Psoas muscle (tissue), 8 donors: ENCODE measurements around the gene LRTM2. TPM values are rescaled to one million over a fixed set of nuclear protein-coding genes. Genes with fewer than 3 reads are reported as not detected.
A peak's percentile ranks its signal among the peaks of the same experiment; 100 is the strongest.

ENCODE experiments used
- ATAC-seq, 4 donors: fragments of 200-7000 bp; cut with Tn5 transposase; one replicate each; pipeline ENCODE4 v1.9.1; 2020; ENCODE audit warnings: moderate library complexity in 3 of 4, mild to moderate bottlenecking in 2 of 4
- DNase-seq, 2 donors: peaks; one replicate each; pipeline ENCODE4 v3.0.0-alpha.2; 2020
- H3K27ac ChIP-seq: fragments of 200-600 bp; one replicate; pipeline ENCODE4 v1.8.0; 2022
- H3K27me3 ChIP-seq, 3 donors: fragments of 200-600 bp in 1 of 3; one replicate each; pipeline versions ENCODE4 v1.6.1 to v1.8.0; 2013 to 2022; ENCODE audit warnings: low read length in 2 of 3, mild to moderate bottlenecking in 2 of 3, moderate library complexity in 1 of 3; ENCODE audit not compliant: insufficient read depth in 3 of 3
- H3K36me3 ChIP-seq, 2 donors: fragments of 200-600 bp in 1 of 2; one replicate each; pipeline versions ENCODE4 v1.6.1 to v1.8.0; 2013 to 2022; ENCODE audit warnings: low read depth in 1 of 2, mild to moderate bottlenecking in 1 of 2, moderate library complexity in 1 of 2; ENCODE audit not compliant: insufficient read depth in 1 of 2
- H3K4me1 ChIP-seq: fragments of 200-600 bp; one replicate; pipeline ENCODE4 v1.8.0; 2022
- H3K4me3 ChIP-seq: fragments of 200-600 bp; one replicate; pipeline ENCODE4 v1.8.0; 2022; ENCODE audit warnings: mild to moderate bottlenecking
- H3K9me3 ChIP-seq: fragments of 200-600 bp; one replicate; pipeline ENCODE4 v1.8.0; 2022
- CTCF ChIP-seq: fragments of 200-600 bp; IDR thresholded peaks from one replicate; pipeline ENCODE4 v1.8.0; 2022; ENCODE audit warnings: antibody characterized with exemption
- WGBS, 3 donors: extraction: QIAGEN DNeasy Blood & Tissue Kit; methylation state at CpG; one replicate each; pipeline versions ENCODE4 v1.1.6 to v1.1.7; 2013; 5-methylcytosine and 5-hydroxymethylcytosine counted together
- intact Hi-C, 2 donors: fragments of 100-400 bp; cut with DNase I; formaldehyde crosslinking; loops; one replicate each; pipeline versions ENCODE4 v1.11.0 to v1.14.2; 2022
- polyA plus RNA-seq, 3 donors: library from polyadenylated mRNA; stranded (reverse); fragments of 200-250 nt; gene quantifications; one replicate each; pipeline ENCODE4 v1.2.3, GENCODE V29; 2013
- total RNA-seq, 4 donors: library from RNA; stranded (reverse); fragmentation: NEBNext Ultra II Directional in 2 of 4; extraction: Animal tissue kit (Norgen Biotek cat#: 25700) in 2 of 4; gene quantifications; one replicate each; pipeline versions ENCODE4 v1.2.1 to v1.2.4, GENCODE V29; 2021 to 2023
- donor health status: healthy with polysubstance abuse.
- donor health status: DM: no; HTN: no; CAD: no; lungs with moderate emphysema.
- donor health status: Bipolar disorder and iron deficiency.
- donor health status: healthy.
- donor health status: DM: yes; HTN: yes; CAD: no.
- donor health status: DM: no; HTN: no; CAD: no.
- donor health status: DM: no; HTN: no; CAD: no.
- donor health status: DM: yes; HTN: yes; CAD: no.

The LRTM2 gene
- total and polyA plus RNA-seq, 7 donors = not detected

DNA sequence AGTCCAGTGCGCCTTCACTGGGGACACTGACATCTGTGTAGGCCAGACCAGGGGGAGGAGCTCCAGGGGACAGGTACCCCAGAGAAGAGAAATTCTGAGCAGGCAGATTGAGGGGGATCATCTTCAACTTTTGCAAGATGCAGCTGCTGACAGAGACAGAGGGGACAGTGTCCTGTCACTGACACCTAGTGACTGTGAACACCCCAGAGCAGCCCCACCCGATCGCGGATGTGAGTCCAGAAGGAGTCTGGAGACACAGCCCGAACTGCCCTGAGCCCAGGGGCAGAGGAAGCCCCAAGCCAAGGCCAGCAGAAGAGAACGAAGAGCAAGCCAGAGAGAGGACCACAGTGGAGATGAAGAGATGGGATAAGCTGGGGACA lies 21.7 kb upstream of the LRTM2 start:
- Histone ChIP-seq H3K36me3 (no peaks in the 10 kb centered on the region), H3K4me3 (no peak overlapping the region), H3K4me1 (peaks cover 17% of the 10 kb centered on the region), H3K27ac (no peak overlapping the region), H3K9me3 (no peaks in the 10 kb centered on the region), H3K27me3 (no peaks in the 10 kb centered on the region)
- 82 to 92% (median 90%) methylated on average over 6 of the region's 6 CpGs for WGBS, 3 donors
- TF ChIP-seq CTCF = no peak
- no peak for ATAC-seq
- intact Hi-C loops = loop anchor here in 1 of 2 donors (5.0 kb wide), 1 partner anchor 239 kb away; no protein-coding TSS in a partner anchor
- peak in 1 of 2 donors; percentile 37 for DNase-seq

DNA sequence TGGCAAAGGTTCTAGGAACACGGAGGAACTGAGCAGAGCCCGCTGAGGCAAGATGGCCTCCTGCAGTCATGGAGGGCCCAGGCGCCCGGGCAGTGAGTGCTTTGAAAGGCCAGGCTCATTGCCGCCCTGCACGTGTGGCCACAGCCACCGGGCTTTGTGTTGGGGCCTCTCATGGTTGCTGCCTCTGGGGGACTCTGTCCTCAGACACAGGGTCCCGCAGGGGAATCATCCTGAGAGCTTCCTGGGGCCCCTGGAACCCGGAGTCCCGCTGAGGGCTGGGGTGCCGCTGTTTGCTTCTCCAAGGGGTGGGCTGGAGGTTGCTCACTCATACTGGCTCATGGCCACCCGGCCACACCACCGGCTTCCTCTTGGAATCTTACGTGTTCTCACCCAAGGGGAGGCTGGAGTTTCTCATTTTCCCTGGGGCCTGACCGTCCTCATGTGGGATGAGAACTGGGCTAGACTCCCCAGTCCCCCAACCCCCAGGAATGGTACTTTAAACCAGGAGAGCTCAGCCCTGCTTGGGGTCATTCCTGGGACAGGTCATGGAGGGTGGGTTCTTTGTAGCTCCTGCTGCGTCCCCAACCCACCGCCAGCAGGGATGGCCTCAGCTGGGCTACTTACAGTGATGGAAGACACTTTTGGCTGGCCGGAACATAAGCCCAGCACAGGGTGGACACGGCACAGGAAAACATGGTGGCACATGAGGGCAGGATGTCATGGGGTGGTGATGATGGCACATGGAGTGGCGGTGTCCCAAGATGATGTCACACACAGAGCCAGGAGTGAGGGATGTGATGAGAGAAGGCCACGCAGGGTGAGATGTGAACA lies 21.1 kb upstream of the LRTM2 start:
- no peaks in the 10 kb centered on the region for H3K27me3 ChIP-seq
- peaks cover 17% of the 10 kb centered on the region for H3K4me1 ChIP-seq
- no peak for TF ChIP-seq CTCF
- H3K27ac ChIP-seq = no peak overlapping the region
- H3K36me3 ChIP-seq = no peaks in the 10 kb centered on the region
- DNase-seq = peak in 1 of 2 donors; percentile 45
- intact Hi-C loops = loop anchor here in 1 of 2 donors (5.0 kb wide), 1 partner anchor 238 kb away; no protein-coding TSS in a partner anchor
- no peaks in the 10 kb centered on the region for H3K9me3 ChIP-seq
- no peak overlapping the region for H3K4me3 ChIP-seq
- ATAC-seq = no peak
- 82 to 91% (median 87%) methylated on average over 18 to 21 of the region's 21 CpGs for WGBS, 3 donors

DNA sequence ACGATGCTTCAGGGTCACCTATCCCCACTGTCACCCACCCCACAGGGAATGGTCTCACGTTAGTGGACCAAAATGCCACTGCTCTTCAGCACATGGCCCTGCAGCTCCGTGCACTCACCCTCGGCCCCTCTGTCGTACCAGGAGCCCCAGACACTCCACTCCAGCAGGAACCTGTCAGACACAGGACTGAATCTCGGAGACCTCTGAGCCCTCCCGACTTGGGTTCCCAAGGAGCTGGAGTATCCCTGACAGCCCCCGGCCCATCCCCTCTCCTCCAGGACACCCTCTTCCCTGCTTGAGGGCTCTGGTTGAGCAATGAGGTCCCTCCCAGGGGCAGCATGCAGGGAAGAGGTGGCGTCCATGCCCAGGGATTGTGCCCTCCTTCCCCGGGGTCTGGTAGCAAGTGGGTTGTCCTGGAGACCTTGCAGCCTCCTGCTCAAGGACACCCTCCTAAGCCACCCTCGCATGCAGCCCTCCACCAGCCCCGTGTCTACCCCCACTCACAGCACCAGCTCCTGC lies 20.4 kb upstream of the LRTM2 start:
- Histone ChIP-seq H3K4me1 (peaks cover 18% of the 10 kb centered on the region), H3K27me3 (no peaks in the 10 kb centered on the region), H3K9me3 (no peaks in the 10 kb centered on the region), H3K36me3 (no peaks in the 10 kb centered on the region), H3K4me3 (no peak overlapping the region), H3K27ac (no peak overlapping the region)
- intact Hi-C loops = loop anchor here in 1 of 2 donors (5.0 kb wide), 1 partner anchor 237 kb away; no protein-coding TSS in a partner anchor
- ATAC-seq = no peak
- DNase-seq = no peak
- no peak for TF ChIP-seq CTCF
- WGBS, 3 donors = 66 to 88% (median 80%) methylated on average over 12 of the region's 12 CpGs

GRCh38 chr12:1800401-1801302 lies 19.7 kb upstream of the LRTM2 start:
- Histone ChIP-seq H3K27ac (no peak overlapping the region), H3K9me3 (no peaks in the 10 kb centered on the region)
- TF ChIP-seq CTCF = peak; percentile 33

More at GRCh38 chr12:1800401-1801302, 19.7 kb upstream of the LRTM2 start:
- DNase-seq (peak in 1 of 2 donors; percentile 56), ATAC-seq (no peak)
- Histone ChIP-seq H3K4me3 (no peak overlapping the region), H3K4me1 (peaks cover 15% of the 10 kb centered on the region), H3K36me3 (no peaks in the 10 kb centered on the region), H3K27me3 (no peaks in the 10 kb centered on the region)
- 64 to 72% (median 67%) methylated on average over 12 to 14 of the region's 14 CpGs for WGBS, 3 donors
- intact Hi-C loops = no loop called here
